ENCODE data around the gene UTRN. TPM values are rescaled to one million over a fixed set of nuclear protein-coding genes. Genes with fewer than 3 reads are reported as not detected.

The UTRN gene
- total and polyA plus RNA-seq, 10 of the 15 experiments (the other 5 are each of a cell fraction or from before 2014, with no cell fraction given): 1.6 to 52.6 (median 25.5) TPM

GRCh38 chr6:144330017-144330987 is 45.2 kb downstream of the UTRN start:
- no peak for FAIRE-seq
- H3K36me3 ChIP-seq (ENCODE audit: control insufficient read depth in 2 of 2, insufficient read depth in 2 of 2, low read length in 1 of 2): no peaks in the 10 kb centered on the region
- POLR2A ChIA-PET: no interaction called here
- DNase-seq (ENCODE audit: low read depth, low spot score): no peak
- intact Hi-C loops (cut with micrococcal nuclease; ENCODE audit: unreplicated experiment) (no loop called here), in situ Hi-C loops (cut with MboI) (no loop called here)
- H4K20me1 ChIP-seq (ENCODE audit: control insufficient read depth, insufficient read depth): no peaks in the 10 kb centered on the region
- peaks cover 10% of the 10 kb centered on the region for H3K4me1 ChIP-seq (ENCODE audit: control insufficient read depth, insufficient read depth, low read length)
- H3K4me2 ChIP-seq (ENCODE audit: control insufficient read depth, insufficient read depth): no peak overlapping the region
- SMC1A ChIA-PET (ENCODE audit: uncharacterized antibody, unreplicated experiment): interaction anchor here (0.7 to 1.6 kb wide), 4 partner anchors 14 to 150 kb away, joined by 3 to 5 read pairs (median 4); no protein-coding TSS in a partner anchor
- H3K4me3 ChIP-seq: no peak overlapping the region
- H3K9ac ChIP-seq (ENCODE audit: control insufficient read depth, insufficient read depth, low read length): no peak overlapping the region
- H3K9me3 ChIP-seq (replicated peaks; ENCODE audit: control insufficient read depth, insufficient read depth, low read length): no peaks in the 10 kb centered on the region
- BruUV-seq (replicated peaks): no TSS peak
- RAD21 ChIA-PET (ENCODE audit: unreplicated experiment): no interaction called here
- 67% methylated on average over 10 of the region's 10 CpGs for WGBS (ENCODE audit: insufficient coverage, insufficient replicate concordance, low lambda C conversion rate, missing lambda C conversion rate)
- ATAC-seq: no peak
- H3K27ac ChIP-seq (ENCODE audit: control insufficient read depth, insufficient read depth): no peak overlapping the region
- CTCF ChIA-PET: no interaction called here
- H2AFZ ChIP-seq (ENCODE audit: control insufficient read depth, low read depth, low read length): no peak overlapping the region
- no peaks in the 10 kb centered on the region for H3K79me2 ChIP-seq (ENCODE audit: control insufficient read depth, insufficient read depth, low read length)
- TF ChIP-seq, protein P1, sequence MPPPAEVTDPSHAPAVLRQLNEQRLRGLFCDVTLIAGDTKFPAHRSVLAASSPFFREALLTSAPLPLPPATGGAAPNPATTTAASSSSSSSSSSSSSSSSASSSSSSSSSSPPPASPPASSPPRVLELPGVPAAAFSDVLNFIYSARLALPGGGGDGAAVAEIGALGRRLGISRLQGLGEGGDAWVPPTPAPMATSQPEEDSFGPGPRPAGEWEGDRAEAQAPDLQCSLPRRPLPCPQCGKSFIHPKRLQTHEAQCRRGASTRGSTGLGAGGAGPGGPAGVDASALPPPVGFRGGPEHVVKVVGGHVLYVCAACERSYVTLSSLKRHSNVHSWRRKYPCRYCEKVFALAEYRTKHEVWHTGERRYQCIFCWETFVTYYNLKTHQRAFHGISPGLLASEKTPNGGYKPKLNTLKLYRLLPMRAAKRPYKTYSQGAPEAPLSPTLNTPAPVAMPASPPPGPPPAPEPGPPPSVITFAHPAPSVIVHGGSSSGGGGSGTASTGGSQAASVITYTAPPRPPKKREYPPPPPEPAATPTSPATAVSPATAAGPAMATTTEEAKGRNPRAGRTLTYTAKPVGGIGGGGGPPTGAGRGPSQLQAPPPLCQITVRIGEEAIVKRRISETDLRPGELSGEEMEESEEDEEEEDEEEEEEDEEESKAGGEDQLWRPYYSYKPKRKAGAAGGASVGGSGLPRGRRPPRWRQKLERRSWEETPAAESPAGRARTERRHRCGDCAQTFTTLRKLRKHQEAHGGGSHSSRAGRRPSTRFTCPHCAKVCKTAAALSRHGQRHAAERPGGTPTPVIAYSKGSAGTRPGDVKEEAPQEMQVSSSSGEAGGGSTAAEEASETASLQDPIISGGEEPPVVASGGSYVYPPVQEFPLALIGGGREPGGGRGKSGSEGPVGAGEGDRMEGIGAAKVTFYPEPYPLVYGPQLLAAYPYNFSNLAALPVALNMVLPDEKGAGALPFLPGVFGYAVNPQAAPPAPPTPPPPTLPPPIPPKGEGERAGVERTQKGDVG (CRISPR knock-in tag; IDR thresholded peaks at IDR 0.05): no peak
- TF ChIP-seq ZNF622 (IDR thresholded peaks at IDR 0.05): no peak
- no peak for TF ChIP-seq NFYB (IDR thresholded peaks at IDR 0.05; ENCODE audit: insufficient read depth, low read depth, low read length)
- TF ChIP-seq NFYA (IDR thresholded peaks at IDR 0.05; ENCODE audit: borderline replicate concordance, low read depth, low read length): no peak
- no peak for TF ChIP-seq SREBF1 (IDR thresholded peaks at IDR 0.05; ENCODE audit: low read length)
- TF ChIP-seq NFIC (IDR thresholded peaks at IDR 0.05; ENCODE audit: low read depth, low read length): no peak
- TF ChIP-seq, protein P2, sequence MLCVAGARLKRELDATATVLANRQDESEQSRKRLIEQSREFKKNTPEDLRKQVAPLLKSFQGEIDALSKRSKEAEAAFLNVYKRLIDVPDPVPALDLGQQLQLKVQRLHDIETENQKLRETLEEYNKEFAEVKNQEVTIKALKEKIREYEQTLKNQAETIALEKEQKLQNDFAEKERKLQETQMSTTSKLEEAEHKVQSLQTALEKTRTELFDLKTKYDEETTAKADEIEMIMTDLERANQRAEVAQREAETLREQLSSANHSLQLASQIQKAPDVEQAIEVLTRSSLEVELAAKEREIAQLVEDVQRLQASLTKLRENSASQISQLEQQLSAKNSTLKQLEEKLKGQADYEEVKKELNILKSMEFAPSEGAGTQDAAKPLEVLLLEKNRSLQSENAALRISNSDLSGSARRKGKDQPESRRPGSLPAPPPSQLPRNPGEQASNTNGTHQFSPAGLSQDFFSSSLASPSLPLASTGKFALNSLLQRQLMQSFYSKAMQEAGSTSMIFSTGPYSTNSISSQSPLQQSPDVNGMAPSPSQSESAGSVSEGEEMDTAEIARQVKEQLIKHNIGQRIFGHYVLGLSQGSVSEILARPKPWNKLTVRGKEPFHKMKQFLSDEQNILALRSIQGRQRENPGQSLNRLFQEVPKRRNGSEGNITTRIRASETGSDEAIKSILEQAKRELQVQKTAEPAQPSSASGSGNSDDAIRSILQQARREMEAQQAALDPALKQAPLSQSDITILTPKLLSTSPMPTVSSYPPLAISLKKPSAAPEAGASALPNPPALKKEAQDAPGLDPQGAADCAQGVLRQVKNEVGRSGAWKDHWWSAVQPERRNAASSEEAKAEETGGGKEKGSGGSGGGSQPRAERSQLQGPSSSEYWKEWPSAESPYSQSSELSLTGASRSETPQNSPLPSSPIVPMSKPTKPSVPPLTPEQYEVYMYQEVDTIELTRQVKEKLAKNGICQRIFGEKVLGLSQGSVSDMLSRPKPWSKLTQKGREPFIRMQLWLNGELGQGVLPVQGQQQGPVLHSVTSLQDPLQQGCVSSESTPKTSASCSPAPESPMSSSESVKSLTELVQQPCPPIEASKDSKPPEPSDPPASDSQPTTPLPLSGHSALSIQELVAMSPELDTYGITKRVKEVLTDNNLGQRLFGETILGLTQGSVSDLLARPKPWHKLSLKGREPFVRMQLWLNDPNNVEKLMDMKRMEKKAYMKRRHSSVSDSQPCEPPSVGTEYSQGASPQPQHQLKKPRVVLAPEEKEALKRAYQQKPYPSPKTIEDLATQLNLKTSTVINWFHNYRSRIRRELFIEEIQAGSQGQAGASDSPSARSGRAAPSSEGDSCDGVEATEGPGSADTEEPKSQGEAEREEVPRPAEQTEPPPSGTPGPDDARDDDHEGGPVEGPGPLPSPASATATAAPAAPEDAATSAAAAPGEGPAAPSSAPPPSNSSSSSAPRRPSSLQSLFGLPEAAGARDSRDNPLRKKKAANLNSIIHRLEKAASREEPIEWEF (IDR thresholded peaks at IDR 0.05; ENCODE audit: insufficient replicate concordance, low read depth, low read length): no peak
- TF ChIP-seq DPF2 (IDR thresholded peaks at IDR 0.05): no peak
- H3K27me3 ChIP-seq (replicated peaks in 1 of 2; ENCODE audit: control insufficient read depth in 2 of 2, insufficient read depth in 2 of 2, low read length in 1 of 2): no peaks in the 10 kb centered on the region; a peak in 1 of 4 replicates

Measured in GM12878 (cell line).